PFSK-1 (cell line): ENCODE measurements around the gene ATP8A1.

Experiments used
- POLR2AphosphoS5 ChIP-seq: IDR thresholded peaks from 2 replicates; pipeline ENCODE4 v1.6.1; 2012; ENCODE audit warnings: low read depth, mild to moderate bottlenecking, control low read depth, low read length, moderate library complexity
- REST ChIP-seq, 2 experiments: IDR thresholded peaks; 2 replicates each; pipeline versions ENCODE4 v1.6.1 to v1.8.0; 2011 to 2012; ENCODE audit warnings: low read depth in 2 of 2, low read length in 2 of 2, control low read depth in 1 of 2, inconsistent platforms in 1 of 2, mild to moderate bottlenecking in 1 of 2, moderate library complexity in 1 of 2; ENCODE audit not compliant: insufficient read depth in 1 of 2
- SIN3A ChIP-seq: IDR thresholded peaks from 2 replicates; pipeline ENCODE4 v1.6.1; 2012; ENCODE audit warnings: mild to moderate bottlenecking, low read length, moderate library complexity, borderline replicate concordance; ENCODE audit not compliant: insufficient read depth

DNA sequence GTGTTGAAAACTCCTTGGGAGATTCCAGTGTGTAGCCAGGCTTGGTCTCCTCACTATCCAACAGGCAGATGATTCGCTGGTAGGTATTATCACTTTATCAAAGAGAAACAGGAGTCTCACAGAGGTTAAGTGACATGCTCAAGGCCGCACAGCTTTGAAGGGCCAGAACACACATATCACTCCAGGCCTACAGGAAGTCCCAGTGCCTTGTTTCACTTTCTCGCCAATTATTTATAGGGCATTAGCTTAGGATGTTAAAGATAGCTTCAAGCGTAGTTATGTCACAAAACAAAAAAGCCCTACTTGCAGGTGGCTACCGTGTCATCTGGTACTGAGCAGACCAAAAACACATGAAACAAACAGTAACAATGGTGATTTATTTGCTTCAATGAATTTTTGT, 13.2 kb downstream of the ATP8A1 start:
- TF ChIP-seq REST (IDR thresholded peaks at IDR 0.05; ENCODE audit: insufficient read depth in 1 of 2, low read depth in 2 of 2, low read length in 2 of 2): no peak
- TF ChIP-seq POLR2AphosphoS5: no peak
- TF ChIP-seq SIN3A: no peak
